ENCODE results near the gene LYSMD2. TPM values are rescaled to one million over a fixed set of nuclear protein-coding genes. Genes with fewer than 3 reads are reported as not detected.
"Not testable (repeated sequence)": the region's sequence is repeated elsewhere in the genome, so short reads cannot be mapped to it uniquely, and the experiment has no call there.

LYSMD2 gene
- total and polyA plus RNA-seq, 2 of the 8 experiments (the other 6 are each of a cell fraction or from before 2014, with no cell fraction given): 2.2 to 2.7 TPM

DNA sequence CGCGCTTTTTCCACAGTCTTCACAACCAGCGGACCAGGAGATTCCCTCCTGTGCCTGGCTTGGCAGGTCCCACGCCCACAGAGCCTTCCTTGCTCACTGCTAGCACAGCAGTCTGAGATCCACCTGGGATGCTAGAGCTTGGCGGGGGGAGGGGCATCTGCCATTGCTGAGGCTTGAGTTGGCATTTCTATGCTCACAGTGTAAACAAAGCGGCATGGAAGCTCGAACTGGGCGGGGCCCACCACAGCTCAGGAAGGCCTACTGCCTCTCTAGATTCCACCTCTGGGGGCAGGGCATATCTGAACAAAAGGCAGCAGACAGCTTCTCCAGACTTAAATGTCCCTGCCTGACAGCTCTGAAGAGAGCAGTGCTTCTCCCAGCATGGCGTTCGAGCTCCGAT lies 49.7 kb upstream of the LYSMD2 start:
- CTCF ChIA-PET (ENCODE audit: partially characterized antibody): interaction anchor here (0.6 to 2.9 kb wide), 19 partner anchors 8 to 284 kb away, joined by 3 to 16 read pairs (median 4); no protein-coding TSS in a partner anchor
- peak; percentile 55 to 70 for DNase-seq (ENCODE audit: low read depth in 1 of 2, low spot score in 2 of 2)

More for the DNA sequence above, 49.7 kb upstream of the LYSMD2 start:
- H3K4me2 ChIP-seq (ENCODE audit: insufficient read depth in 1 of 2, low read depth in 2 of 2, low read length in 2 of 2): peak overlapping the region in 1 of 2 experiments; percentile 25; a peak in 1 of 4 replicates
- H3K56ac ChIP-seq (replicated peaks; ENCODE audit: insufficient read length, low read depth, low read length); H3K4ac ChIP-seq (replicated peaks; ENCODE audit: insufficient read length, low read depth, low read length); H3K79me1 ChIP-seq (ENCODE audit: low read depth, low read length); H2AK5ac ChIP-seq (ENCODE audit: low read depth, low read length); H2BK120ac ChIP-seq (replicated peaks; ENCODE audit: low read depth, low read length); H2BK5ac ChIP-seq (ENCODE audit: low read depth, low read length); H4K8ac ChIP-seq (ENCODE audit: extremely low read depth, insufficient read depth, low read length); H3K9ac ChIP-seq (replicated peaks in 1 of 4; ENCODE audit: extremely low read depth in 1 of 4, low read depth in 3 of 4, low read length in 3 of 4); POLR2A ChIA-PET (ENCODE audit: partially characterized antibody); H3K23me2 ChIP-seq (ENCODE audit: low read depth, low read length); H2BK20ac ChIP-seq (ENCODE audit: low read length); H4K91ac ChIP-seq (replicated peaks; ENCODE audit: insufficient read length, low read length); H4K5ac ChIP-seq (ENCODE audit: insufficient read length, low read depth, low read length); H3K27me3 ChIP-seq (replicated peaks in 1 of 4; ENCODE audit: control insufficient read depth in 3 of 4, extremely low read depth in 1 of 4, insufficient read depth in 3 of 4, low read length in 3 of 4); H2BK12ac ChIP-seq (ENCODE audit: low read depth, low read length); H2AFZ ChIP-seq (ENCODE audit: low read length); H3K23ac ChIP-seq (ENCODE audit: insufficient read length); H3K14ac ChIP-seq (ENCODE audit: insufficient read length); H3K9me3 ChIP-seq (ENCODE audit: insufficient read depth in 2 of 2, low read depth in 1 of 2, low read length in 1 of 2); H3K18ac ChIP-seq (ENCODE audit: extremely low read depth, low read length); FAIRE-seq; H3K4me1 ChIP-seq (replicated peaks in 1 of 4; ENCODE audit: control insufficient read depth in 3 of 4, insufficient read depth in 4 of 4, low read length in 3 of 4); H4K20me1 ChIP-seq (replicated peaks in 1 of 2; ENCODE audit: control insufficient read depth in 1 of 2, insufficient read depth in 2 of 2, low read length in 2 of 2); H3K4me3 ChIP-seq (ENCODE audit: extremely low read depth in 1 of 4, insufficient read depth in 2 of 4, low read depth in 3 of 4, low read length in 4 of 4); H2BK15ac ChIP-seq (ENCODE audit: low read length); H3K27ac ChIP-seq (ENCODE audit: low read depth, low read length); H3K36me3 ChIP-seq (ENCODE audit: control insufficient read depth in 2 of 4, insufficient read depth in 4 of 4, low read length in 3 of 4); H3K79me2 ChIP-seq (ENCODE audit: control insufficient read depth in 1 of 2, insufficient read depth in 2 of 2, low read length in 2 of 2): not testable (repeated sequence)
- 74% methylated on average over 11 of the region's 11 CpGs; no CpG with 5 or more reads in 1 of the 2 experiments for WGBS, 2 experiments (ENCODE audit: extremely low coverage in 1 of 2, insufficient coverage in 1 of 2, insufficient read length in 1 of 2, insufficient replicate concordance in 2 of 2, low coverage in 1 of 2, low lambda C conversion rate in 2 of 2, missing lambda C conversion rate in 1 of 2)
- TF ChIP-seq MAFK (IDR thresholded peaks at IDR 0.05; ENCODE audit: low read depth, low read length) (peak; percentile 10; the same call in 1 of the 2 replicates), CTCF (IDR thresholded peaks at IDR 0.05; ENCODE audit: control extremely low read depth in 1 of 3, insufficient read depth in 1 of 3, low read depth in 1 of 3, low read length in 3 of 3) (peak in 1 of 3 experiments; percentile 11; a peak in 1 of 4 replicates), RAD21 (IDR thresholded peaks at IDR 0.05 in 1 of 2, conservative IDR thresholded peaks at IDR 0.05 in 1 of 2; ENCODE audit: low read depth in 2 of 2, low read length in 2 of 2) (0 out of 4 replicates have a peak, but pooled peaks of 1 of the 2 experiments have one; percentile 5), YY1 (IDR thresholded peaks at IDR 0.05; ENCODE audit: low read depth, low read length) (peak; percentile 51; the same call in 1 of the 2 replicates), SP1 (IDR thresholded peaks at IDR 0.05; ENCODE audit: low read depth, low read length) (0 out of 2 replicates have a peak, but pooled peaks have one; percentile 40), MAX (IDR thresholded peaks at IDR 0.05) (peak; percentile 67; the same call in 1 of the 2 replicates), SIN3A (conservative IDR thresholded peaks at IDR 0.05 in 1 of 2, IDR thresholded peaks at IDR 0.05 in 1 of 2; ENCODE audit: low read depth in 1 of 2, low read length in 2 of 2) (peak in 1 of 2 experiments; percentile 52; a peak in 1 of 4 replicates)

All from H1 (cell line).